Measurements from ENCODE around the gene PARP1.

DNA sequence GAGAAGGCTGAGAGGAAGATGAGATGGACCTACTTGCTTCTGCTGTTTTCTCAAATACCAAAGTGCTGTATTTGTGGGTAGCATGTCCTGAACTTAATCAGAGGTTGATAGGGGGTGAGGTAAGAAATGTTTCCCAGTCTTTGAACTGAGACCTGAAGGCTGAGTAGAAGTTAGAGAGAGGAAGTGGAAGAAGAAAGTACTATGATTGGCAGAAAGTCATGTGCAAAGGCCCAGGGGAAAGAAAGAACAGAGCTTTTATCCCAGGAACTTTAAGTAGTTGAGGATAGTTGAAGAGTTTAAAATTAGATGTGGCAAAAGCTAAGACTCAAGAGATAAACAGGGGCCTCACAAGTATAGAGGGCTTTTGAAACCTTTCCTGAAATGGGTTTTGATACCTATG lies 83.4 kb downstream of the PARP1 start:
- TF ChIP-seq, protein P1, sequence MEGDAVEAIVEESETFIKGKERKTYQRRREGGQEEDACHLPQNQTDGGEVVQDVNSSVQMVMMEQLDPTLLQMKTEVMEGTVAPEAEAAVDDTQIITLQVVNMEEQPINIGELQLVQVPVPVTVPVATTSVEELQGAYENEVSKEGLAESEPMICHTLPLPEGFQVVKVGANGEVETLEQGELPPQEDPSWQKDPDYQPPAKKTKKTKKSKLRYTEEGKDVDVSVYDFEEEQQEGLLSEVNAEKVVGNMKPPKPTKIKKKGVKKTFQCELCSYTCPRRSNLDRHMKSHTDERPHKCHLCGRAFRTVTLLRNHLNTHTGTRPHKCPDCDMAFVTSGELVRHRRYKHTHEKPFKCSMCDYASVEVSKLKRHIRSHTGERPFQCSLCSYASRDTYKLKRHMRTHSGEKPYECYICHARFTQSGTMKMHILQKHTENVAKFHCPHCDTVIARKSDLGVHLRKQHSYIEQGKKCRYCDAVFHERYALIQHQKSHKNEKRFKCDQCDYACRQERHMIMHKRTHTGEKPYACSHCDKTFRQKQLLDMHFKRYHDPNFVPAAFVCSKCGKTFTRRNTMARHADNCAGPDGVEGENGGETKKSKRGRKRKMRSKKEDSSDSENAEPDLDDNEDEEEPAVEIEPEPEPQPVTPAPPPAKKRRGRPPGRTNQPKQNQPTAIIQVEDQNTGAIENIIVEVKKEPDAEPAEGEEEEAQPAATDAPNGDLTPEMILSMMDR (IDR thresholded peaks at IDR 0.05) = no peak
- TF ChIP-seq POLR2A (IDR thresholded peaks at IDR 0.05) = no peak
- no peak for TF ChIP-seq POLR2AphosphoS5 (IDR thresholded peaks at IDR 0.05)
- no peak for TF ChIP-seq EP300 (IDR thresholded peaks at IDR 0.05)
